22Rv1 (cell line): Measurements from ENCODE around the gene GPC6.

Experiments
- ZFX ChIP-seq: fragments of 450-650 bp; IDR thresholded peaks from 2 replicates; pipeline ENCODE4 v1.6.1; 2017; ENCODE audit warnings: antibody characterized with exemption, borderline replicate concordance
- TF ChIP-seq, protein P1 (sequence below): fragments of 450-650 bp; IDR thresholded peaks from 2 replicates; pipeline ENCODE4 v1.5.1; 2017; ENCODE audit warnings: mild to moderate bottlenecking

DNA sequence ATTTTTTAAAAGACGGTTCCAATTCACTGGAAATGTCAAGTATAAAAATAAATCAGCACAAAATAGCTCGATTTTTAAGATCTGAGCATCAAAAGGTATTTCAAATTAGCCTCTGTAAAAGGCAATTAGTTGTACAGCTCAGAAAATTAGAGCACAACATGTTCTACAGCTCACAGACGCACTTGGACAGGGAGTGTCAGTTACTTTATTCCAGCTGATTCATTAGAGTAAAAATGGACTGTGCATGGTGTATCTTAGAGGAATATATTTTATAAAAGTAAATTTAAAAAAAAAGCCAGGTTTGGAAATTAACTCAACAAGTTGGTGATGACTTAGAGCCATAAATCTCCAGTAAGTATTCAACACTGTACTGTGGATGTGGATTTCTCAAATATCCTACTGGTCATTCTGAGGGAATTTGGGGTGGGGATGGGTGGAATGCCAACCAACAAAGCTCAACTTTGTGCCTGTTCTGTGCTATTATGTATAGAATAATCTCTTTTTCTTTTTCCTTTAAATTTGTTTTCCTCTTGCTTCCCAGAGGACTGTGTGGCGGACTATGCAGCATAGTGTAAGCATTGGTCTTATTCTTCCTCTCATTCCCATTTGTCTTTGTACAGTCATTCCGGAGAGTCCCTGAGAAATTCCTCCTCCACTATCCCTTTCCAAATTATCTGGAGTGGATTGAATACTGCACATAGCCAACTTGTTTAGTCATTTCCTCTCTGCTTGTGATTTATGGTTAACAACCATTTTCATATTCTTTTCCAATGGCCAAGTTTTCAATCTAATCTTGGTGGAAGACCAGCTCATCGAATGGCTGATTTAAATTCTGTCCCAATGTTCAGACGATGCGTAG is 1083.6 kb downstream of the GPC6 start:
- TF ChIP-seq, protein P1, sequence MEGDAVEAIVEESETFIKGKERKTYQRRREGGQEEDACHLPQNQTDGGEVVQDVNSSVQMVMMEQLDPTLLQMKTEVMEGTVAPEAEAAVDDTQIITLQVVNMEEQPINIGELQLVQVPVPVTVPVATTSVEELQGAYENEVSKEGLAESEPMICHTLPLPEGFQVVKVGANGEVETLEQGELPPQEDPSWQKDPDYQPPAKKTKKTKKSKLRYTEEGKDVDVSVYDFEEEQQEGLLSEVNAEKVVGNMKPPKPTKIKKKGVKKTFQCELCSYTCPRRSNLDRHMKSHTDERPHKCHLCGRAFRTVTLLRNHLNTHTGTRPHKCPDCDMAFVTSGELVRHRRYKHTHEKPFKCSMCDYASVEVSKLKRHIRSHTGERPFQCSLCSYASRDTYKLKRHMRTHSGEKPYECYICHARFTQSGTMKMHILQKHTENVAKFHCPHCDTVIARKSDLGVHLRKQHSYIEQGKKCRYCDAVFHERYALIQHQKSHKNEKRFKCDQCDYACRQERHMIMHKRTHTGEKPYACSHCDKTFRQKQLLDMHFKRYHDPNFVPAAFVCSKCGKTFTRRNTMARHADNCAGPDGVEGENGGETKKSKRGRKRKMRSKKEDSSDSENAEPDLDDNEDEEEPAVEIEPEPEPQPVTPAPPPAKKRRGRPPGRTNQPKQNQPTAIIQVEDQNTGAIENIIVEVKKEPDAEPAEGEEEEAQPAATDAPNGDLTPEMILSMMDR = no peak
- TF ChIP-seq ZFX = no peak
